HUES6 (cell line): ENCODE data around the gene SDK1.

ENCODE experiments used
- H3K27ac ChIP-seq: 2 replicates; pipeline ENCODE4 v1.7.0; 2013; ENCODE audit warnings: low read depth, mild to moderate bottlenecking, low read length, inconsistent platforms
- H3K27me3 ChIP-seq: 2 replicates; pipeline ENCODE4 v1.6.1; 2013; ENCODE audit warnings: low read length; ENCODE audit not compliant: control insufficient read depth, insufficient read depth
- H3K36me3 ChIP-seq: 2 replicates; pipeline ENCODE4 v1.6.1; 2013; ENCODE audit warnings: low read length; ENCODE audit not compliant: control insufficient read depth, insufficient read depth
- H3K4me1 ChIP-seq: 2 replicates; pipeline ENCODE4 v1.6.1; 2013; ENCODE audit warnings: low read length; ENCODE audit not compliant: control insufficient read depth, insufficient read depth
- H3K4me3 ChIP-seq: 2 replicates; pipeline ENCODE4 v1.5.1; 2013; ENCODE audit warnings: low read depth, low read length
- H3K9ac ChIP-seq: one replicate; pipeline ENCODE4 v1.6.1; 2013; ENCODE audit warnings: mild to moderate bottlenecking, low read length
- H3K9me3 ChIP-seq: 2 replicates; pipeline ENCODE4 v1.6.1; 2013; ENCODE audit warnings: low read depth, low read length; ENCODE audit not compliant: control insufficient read depth, insufficient read depth

The SDK1 gene

DNA sequence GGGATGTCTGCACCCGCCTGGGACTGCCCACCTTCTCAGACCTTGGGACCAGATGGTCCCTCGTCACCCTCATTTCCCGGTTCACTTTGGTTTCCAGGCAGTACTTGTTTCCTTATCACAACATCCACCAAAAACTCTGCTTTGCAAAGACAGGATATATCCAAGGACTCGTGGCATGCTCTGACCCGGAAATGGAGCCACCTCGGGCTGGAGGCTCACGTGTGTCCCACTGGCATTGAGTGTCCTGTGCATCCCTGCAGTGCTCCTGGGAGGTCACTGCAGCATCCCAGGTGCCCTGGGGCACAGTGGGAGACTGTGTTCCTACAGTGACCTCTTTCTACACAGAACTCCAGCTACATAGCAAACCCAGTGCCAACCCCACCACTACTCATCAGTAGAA is 769.2 kb downstream of the SDK1 start:
- Histone ChIP-seq H3K27ac (no peak overlapping the region), H3K27me3 (no peaks in the 10 kb centered on the region), H3K9me3 (no peaks in the 10 kb centered on the region), H3K36me3 (no peaks in the 10 kb centered on the region), H3K4me3 (no peak overlapping the region), H3K4me1 (peaks cover 15% of the 10 kb centered on the region; the same call in 1 of the 2 replicates), H3K9ac (no peak overlapping the region)

DNA sequence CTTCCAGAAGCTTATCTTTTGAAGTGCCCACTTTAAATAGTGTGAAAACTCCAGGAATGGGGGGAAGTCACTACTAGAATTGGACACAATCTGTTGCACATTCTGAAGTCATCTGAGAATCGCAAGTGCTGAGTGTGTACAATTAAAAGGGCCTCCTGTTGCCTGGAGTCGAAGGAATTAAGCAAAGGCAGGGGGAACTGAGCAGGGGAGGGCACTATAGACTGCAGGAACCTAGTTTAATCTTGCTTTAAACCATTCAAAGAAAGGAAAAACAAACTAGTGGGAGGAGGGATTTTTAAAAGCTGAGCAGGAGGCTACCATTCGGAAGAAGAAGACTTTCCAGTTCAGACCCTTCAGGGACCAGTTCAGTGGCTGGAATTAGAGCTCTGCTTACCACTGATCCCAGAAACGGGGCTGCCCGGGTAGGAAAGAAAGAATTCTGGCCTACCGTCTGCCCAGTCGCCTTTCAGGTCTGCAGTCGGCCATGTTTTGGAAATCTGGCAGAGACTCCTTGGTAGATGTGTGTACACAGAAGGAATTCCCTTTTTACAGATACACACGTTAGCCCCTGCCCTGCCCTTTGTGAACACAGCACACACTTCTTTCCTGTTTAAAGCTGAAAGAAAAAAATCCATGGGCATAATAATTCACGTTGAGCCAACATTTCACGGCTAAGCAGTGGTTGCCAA is 770.5 kb downstream of the SDK1 start:
- H3K9me3 ChIP-seq: no peaks in the 10 kb centered on the region

GRCh38 chr7:4072161-4072925 is 771.3 kb downstream of the SDK1 start:
- Histone ChIP-seq H3K36me3 (no peaks in the 10 kb centered on the region), H3K27ac (no peak overlapping the region), H3K9ac (no peak overlapping the region), H3K4me3 (no peak overlapping the region), H3K27me3 (no peaks in the 10 kb centered on the region), H3K4me1 (peaks cover 9% of the 10 kb centered on the region; the same call in 1 of the 2 replicates), H3K9me3 (0 out of 2 replicates have a peak, but pooled peaks cover 5% of the 10 kb centered on the region)

More for the DNA sequence above, 770.5 kb downstream of the SDK1 start:
- H3K9ac ChIP-seq: no peak overlapping the region
- H3K36me3 ChIP-seq: no peaks in the 10 kb centered on the region
- H3K27ac ChIP-seq: no peak overlapping the region
- H3K4me3 ChIP-seq: no peak overlapping the region
- no peaks in the 10 kb centered on the region for H3K27me3 ChIP-seq
- H3K4me1 ChIP-seq: peaks cover 14% of the 10 kb centered on the region; the same call in 1 of the 2 replicates

DNA sequence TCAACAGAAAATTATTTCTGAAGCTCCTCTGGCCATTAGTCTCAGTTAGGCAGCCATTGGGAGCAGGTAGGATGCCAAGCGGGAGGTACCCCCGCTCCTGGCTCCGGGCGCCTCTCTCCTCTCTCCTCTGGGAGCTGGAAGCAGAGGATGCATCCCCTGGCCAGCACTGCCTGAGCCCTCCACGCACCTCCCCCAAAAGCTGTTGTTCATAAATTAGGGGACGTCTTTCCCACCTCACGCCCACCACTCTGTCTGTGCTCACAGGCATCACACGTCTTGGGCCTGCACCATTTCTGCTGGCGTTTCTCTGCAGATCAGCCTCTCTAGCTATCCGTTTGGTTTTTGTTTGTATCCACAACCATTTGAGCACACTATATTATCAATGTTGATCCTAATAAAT is 772.0 kb downstream of the SDK1 start:
- Histone ChIP-seq H3K27me3 (no peaks in the 10 kb centered on the region), H3K9me3 (peaks cover 5% of the 10 kb centered on the region; the same call in 1 of the 2 replicates)

GRCh38 chr7:4073750-4074149 is 772.7 kb downstream of the SDK1 start:
- no peaks in the 10 kb centered on the region for H3K27me3 ChIP-seq
- no peak overlapping the region for H3K27ac ChIP-seq
- peaks cover 9% of the 10 kb centered on the region; the same call in 1 of the 2 replicates for H3K4me1 ChIP-seq
- peaks cover 5% of the 10 kb centered on the region; the same call in 1 of the 2 replicates for H3K9me3 ChIP-seq
- H3K9ac ChIP-seq: no peak overlapping the region
- H3K36me3 ChIP-seq: no peaks in the 10 kb centered on the region
- H3K4me3 ChIP-seq: no peak overlapping the region

More for the DNA sequence above, 772.0 kb downstream of the SDK1 start:
- Histone ChIP-seq H3K4me3 (no peak overlapping the region), H3K36me3 (no peaks in the 10 kb centered on the region), H3K9ac (no peak overlapping the region), H3K27ac (no peak overlapping the region), H3K4me1 (peaks cover 9% of the 10 kb centered on the region; the same call in 1 of the 2 replicates)

- H3K27me3 ChIP-seq: no peaks in the 10 kb centered on the region
- peaks cover 5% of the 10 kb centered on the region; the same call in 1 of the 2 replicates for H3K9me3 ChIP-seq
- H3K9ac ChIP-seq: no peak overlapping the region
- no peaks in the 10 kb centered on the region for H3K36me3 ChIP-seq
- H3K4me3 ChIP-seq: no peak overlapping the region
- H3K4me1 ChIP-seq: peaks cover 9% of the 10 kb centered on the region; the same call in 1 of the 2 replicates
- H3K27ac ChIP-seq: no peak overlapping the region
Observed at GRCh38 chr7:4074407-4074806, 773.4 kb downstream of the SDK1 start.

GRCh38 chr7:4074994-4075393 is 773.9 kb downstream of the SDK1 start:
- Histone ChIP-seq H3K9me3 (peaks cover 5% of the 10 kb centered on the region; the same call in 1 of the 2 replicates), H3K4me3 (no peak overlapping the region), H3K36me3 (no peaks in the 10 kb centered on the region), H3K27me3 (no peaks in the 10 kb centered on the region), H3K27ac (no peak overlapping the region), H3K4me1 (peaks cover 9% of the 10 kb centered on the region; the same call in 1 of the 2 replicates), H3K9ac (no peak overlapping the region)

- Histone ChIP-seq H3K36me3 (no peaks in the 10 kb centered on the region), H3K27me3 (no peaks in the 10 kb centered on the region), H3K4me1 (peaks cover 9% of the 10 kb centered on the region; the same call in 1 of the 2 replicates), H3K9ac (no peak overlapping the region), H3K9me3 (peaks cover 5% of the 10 kb centered on the region; the same call in 1 of the 2 replicates), H3K27ac (no peak overlapping the region), H3K4me3 (no peak overlapping the region)
Observed at GRCh38 chr7:4076701-4077294, 775.7 kb downstream of the SDK1 start.

DNA sequence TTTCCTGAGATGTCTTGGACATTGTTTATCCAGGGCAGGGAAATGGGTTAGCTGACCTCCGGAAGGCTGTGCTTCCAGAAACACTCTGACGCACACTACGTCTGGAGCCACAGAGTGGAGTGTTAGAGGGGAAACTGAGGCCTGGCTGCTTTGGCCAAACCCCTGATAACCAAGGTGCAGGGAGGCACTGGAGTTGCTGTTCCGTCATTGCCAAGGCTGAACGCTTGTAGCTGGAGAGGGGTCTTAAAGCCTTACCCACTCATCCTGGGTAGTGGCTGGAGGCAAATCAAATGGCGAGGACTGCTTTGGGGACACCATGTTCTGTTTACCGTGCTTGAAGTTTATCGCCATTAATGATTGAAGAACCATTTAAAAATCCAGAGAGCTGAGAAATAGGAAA is 776.9 kb downstream of the SDK1 start:
- H3K36me3 ChIP-seq: no peaks in the 10 kb centered on the region
- no peak overlapping the region for H3K9ac ChIP-seq
- H3K4me3 ChIP-seq: no peak overlapping the region
- H3K4me1 ChIP-seq: peaks cover 9% of the 10 kb centered on the region; the same call in 1 of the 2 replicates
- H3K27me3 ChIP-seq: no peaks in the 10 kb centered on the region
- H3K27ac ChIP-seq: no peak overlapping the region
- H3K9me3 ChIP-seq: peaks cover 5% of the 10 kb centered on the region; the same call in 1 of the 2 replicates

- no peak overlapping the region for H3K9ac ChIP-seq
- no peak overlapping the region for H3K4me3 ChIP-seq
- no peaks in the 10 kb centered on the region for H3K27me3 ChIP-seq
- peaks cover 5% of the 10 kb centered on the region; the same call in 1 of the 2 replicates for H3K9me3 ChIP-seq
- H3K4me1 ChIP-seq: peaks cover 3% of the 10 kb centered on the region; the same call in 1 of the 2 replicates
- H3K36me3 ChIP-seq: no peaks in the 10 kb centered on the region
- no peak overlapping the region for H3K27ac ChIP-seq
Observed at GRCh38 chr7:4078580-4078979, 777.5 kb downstream of the SDK1 start.
